ENCODE data around the gene PSMD8.

The PSMD8 gene

GRCh38 chr19:38395381-38396114 lies 21.2 kb downstream of the PSMD8 start:
- no peaks in the 10 kb centered on the region for H3K9me3 ChIP-seq
- H3K27ac ChIP-seq = no peak overlapping the region
- no peak for TF ChIP-seq CTCF (IDR thresholded peaks at IDR 0.05)
- H3K4me3 ChIP-seq = no peak overlapping the region
- H3K27me3 ChIP-seq = peaks cover 0 to 52% of the 10 kb centered on the region in 2 donors
- DNase-seq = no peak
- H3K4me1 ChIP-seq = peaks cover 0 to 5% (median 0%) of the 10 kb centered on the region in 4 donors
- H3K36me3 ChIP-seq = no peaks in the 10 kb centered on the region
- intact Hi-C loops (cut with DNase I; ENCODE audit: low total_unique reads) = loop anchor here (5.0 kb wide), 1 partner anchor 222 kb away; the partner anchor contains the start of genes EIF3K and MAP4K1

- intact Hi-C loops (cut with DNase I; ENCODE audit: low total_unique reads) = loop anchor here (5.0 kb wide), 1 partner anchor 218 kb away; the partner anchor contains the start of genes EIF3K and MAP4K1
- no peaks in the 10 kb centered on the region for H3K9me3 ChIP-seq
- peaks cover 0 to 63% of the 10 kb centered on the region in 2 donors for H3K27me3 ChIP-seq
- no peak overlapping the region for H3K4me3 ChIP-seq
- no peak for DNase-seq
- no peaks in the 10 kb centered on the region for H3K36me3 ChIP-seq
- H3K27ac ChIP-seq = no peak overlapping the region
- peaks cover 0 to 14% (median 6%) of the 10 kb centered on the region in 4 donors for H3K4me1 ChIP-seq
- TF ChIP-seq CTCF (IDR thresholded peaks at IDR 0.05) = no peak
Observed at GRCh38 chr19:38399081-38399480, 24.7 kb downstream of the PSMD8 start.

- TF ChIP-seq CTCF (IDR thresholded peaks at IDR 0.05) = no peak
Observed at GRCh38 chr19:38399537-38399936, 25.2 kb downstream of the PSMD8 start.

GRCh38 chr19:38400361-38400760 lies 26.0 kb downstream of the PSMD8 start:
- Histone ChIP-seq H3K4me3 (no peak overlapping the region), H3K36me3 (peaks cover 0 to 7% (median 7%) of the 10 kb centered on the region in 3 donors), H3K9me3 (no peaks in the 10 kb centered on the region), H3K27ac (no peak overlapping the region), H3K4me1 (peaks cover 0 to 21% (median 5%) of the 10 kb centered on the region in 4 donors), H3K27me3 (peaks cover 0 to 52% of the 10 kb centered on the region in 2 donors)
- TF ChIP-seq CTCF (IDR thresholded peaks at IDR 0.05) = no peak
- DNase-seq = no peak
- intact Hi-C loops (cut with DNase I; ENCODE audit: low total_unique reads) = loop anchor here (5.0 kb wide), 1 partner anchor 232 kb away; no protein-coding TSS in a partner anchor

More at GRCh38 chr19:38399537-38399936, 25.2 kb downstream of the PSMD8 start:
- H3K27ac ChIP-seq = no peak overlapping the region
- H3K4me3 ChIP-seq = no peak overlapping the region
- intact Hi-C loops (cut with DNase I; ENCODE audit: low total_unique reads) = loop anchor here (5.0 kb wide), 1 partner anchor 218 kb away; the partner anchor contains the start of genes EIF3K and MAP4K1
- DNase-seq = no peak
- H3K4me1 ChIP-seq = peaks cover 0 to 17% (median 7%) of the 10 kb centered on the region in 4 donors
- H3K27me3 ChIP-seq = peaks cover 0 to 60% of the 10 kb centered on the region in 2 donors
- no peaks in the 10 kb centered on the region for H3K9me3 ChIP-seq
- H3K36me3 ChIP-seq = no peaks in the 10 kb centered on the region

- peaks cover 0 to 21% (median 5%) of the 10 kb centered on the region in 4 donors for H3K4me1 ChIP-seq
- intact Hi-C loops (cut with DNase I; ENCODE audit: low total_unique reads) = loop anchor here (5.0 kb wide), 1 partner anchor 231 kb away; no protein-coding TSS in a partner anchor
- TF ChIP-seq CTCF (IDR thresholded peaks at IDR 0.05) = no peak
- H3K36me3 ChIP-seq = peaks cover 0 to 14% (median 9%) of the 10 kb centered on the region in 3 donors
- no peaks in the 10 kb centered on the region for H3K9me3 ChIP-seq
- H3K27me3 ChIP-seq = peaks cover 0 to 44% of the 10 kb centered on the region in 2 donors
- no peak for DNase-seq
- no peak overlapping the region for H3K27ac ChIP-seq
- no peak overlapping the region for H3K4me3 ChIP-seq
Observed at GRCh38 chr19:38401148-38401547, 26.8 kb downstream of the PSMD8 start.

Data from tibial artery (tissue), 4 donors.